T-cell (primary cell): ENCODE data around the gene CILP2. TPM values are rescaled to one million over a fixed set of nuclear protein-coding genes. Genes with fewer than 3 reads are reported as not detected.

ENCODE experiments used
- ATAC-seq, 4 experiments: fragments of 200-7000 bp in 3 of 4; fragments of 150-1000 bp in 1 of 4; cut with Tn5 transposase; replicated peaks in 1 of 4; 1 replicate in 3 of 4; 2 replicates in 1 of 4; pipeline ENCODE4 v1.10.0; 2021; ENCODE audit warnings: moderate library complexity in 3 of 4, mild to moderate bottlenecking in 2 of 4, moderate number of reproducible peaks in 1 of 4
- CTCF ChIA-PET, 2 donors: fragments of 300-600 bp; sonication (Branson Sonifier 250); formaldehyde crosslinking; loops; one replicate each; lab custom pipeline; 2022; ENCODE audit warnings: antibody characterized with exemption in 2 of 2; lab: Charles Lee
- POLR2A ChIA-PET, 2 donors: fragments of 300-600 bp; sonication (Branson Sonifier 250); formaldehyde crosslinking; loops; one replicate each; lab custom pipeline; 2022; ENCODE audit warnings: antibody characterized with exemption in 2 of 2; lab: Charles Lee
- DNase-seq, 35 experiments: peaks; one replicate each; pipeline versions ENCODE4 v3.0.0 to v3.0.0-alpha.2; 2013 to 2023
- H3K27ac ChIP-seq: one replicate; pipeline ENCODE4 v1.5.1; 2013; ENCODE audit warnings: low read length
- H3K27me3 ChIP-seq, 2 experiments: replicated peaks in 1 of 2; 1 replicate in 1 of 2; 2 replicates in 1 of 2; pipeline versions ENCODE4 v1.6.1 to v1.7.0; 2013; ENCODE audit warnings: low read length in 1 of 2, mixed read lengths in 1 of 2; ENCODE audit not compliant: control insufficient read depth in 2 of 2, insufficient read depth in 2 of 2; ENCODE audit errors: extremely low read depth in 1 of 2
- H3K36me3 ChIP-seq, 2 donors: 1 replicate in 1 of 2; 2 replicates in 1 of 2; pipeline versions ENCODE4 v1.6.1 to v1.7.0; 2013; ENCODE audit warnings: low read length in 1 of 2; ENCODE audit not compliant: control insufficient read depth in 2 of 2, insufficient read depth in 1 of 2; ENCODE audit errors: extremely low read depth in 1 of 2
- H3K4me1 ChIP-seq, 2 experiments: 1 replicate in 1 of 2; 2 replicates in 1 of 2; pipeline versions ENCODE4 v1.6.1 to v1.7.0; 2013; ENCODE audit warnings: low read length in 2 of 2, mixed read lengths in 1 of 2; ENCODE audit not compliant: insufficient read depth in 2 of 2, control insufficient read depth in 1 of 2; ENCODE audit errors: extremely low read depth in 1 of 2
- H3K4me3 ChIP-seq, 2 donors: 1 replicate in 1 of 2; 2 replicates in 1 of 2; pipeline versions ENCODE4 v1.5.1 to v1.7.0; 2013; ENCODE audit warnings: mild to moderate bottlenecking in 2 of 2, low read length in 1 of 2, moderate library complexity in 1 of 2; ENCODE audit not compliant: control insufficient read depth in 1 of 2; ENCODE audit errors: extremely low read depth in 1 of 2
- H3K9me3 ChIP-seq: 2 replicates; pipeline ENCODE4 v1.7.0; 2013
- H3K27ac Mint-ChIP-seq, 2 donors: one replicate each; pipeline ENCODE4 v1.8.0; 2020 to 2021; ENCODE audit warnings: mild to moderate bottlenecking in 2 of 2, mixed read lengths in 2 of 2
- H3K27me3 Mint-ChIP-seq, 2 donors: one replicate each; pipeline ENCODE4 v1.8.0; 2021 to 2022; ENCODE audit warnings: mixed read lengths in 2 of 2
- H3K36me3 Mint-ChIP-seq: one replicate; pipeline ENCODE4 v1.8.0; 2021; ENCODE audit warnings: mixed read lengths
- H3K4me1 Mint-ChIP-seq, 3 donors: one replicate each; pipeline ENCODE4 v1.8.0; 2020 to 2022; ENCODE audit warnings: mixed read lengths in 3 of 3, mild to moderate bottlenecking in 1 of 3
- H3K4me3 Mint-ChIP-seq, 3 donors: one replicate each; pipeline ENCODE4 v1.8.0; 2020 to 2022; ENCODE audit warnings: mild to moderate bottlenecking in 3 of 3, mixed read lengths in 3 of 3, moderate library complexity in 3 of 3
- H3K9me3 Mint-ChIP-seq, 3 donors: one replicate each; pipeline ENCODE4 v1.8.0; 2020 to 2022; ENCODE audit warnings: mixed read lengths in 3 of 3
- WGBS: methylation state at CpG from one replicate; pipeline ENCODE4 v1.1.5; 2013; ENCODE audit warnings: missing lambda C conversion rate; ENCODE audit not compliant: insufficient coverage; 5-methylcytosine and 5-hydroxymethylcytosine counted together
- total RNA-seq, 35 experiments: library from RNA in 6 of 35; stranded (reverse) in 6 of 35; fragments of 120-200 nt in 1 of 35; gene quantifications; one replicate each; pipeline versions ENCODE4 v1.2.1 to v1.2.4 and lab custom pipeline; 2013 to 2026

Gene CILP2
- total RNA-seq, 5 donors from 2014 or later (not counting 1 experiment from before 2014, with no cell fraction given): 0.23 to 1.3 (median 0.41) TPM

DNA sequence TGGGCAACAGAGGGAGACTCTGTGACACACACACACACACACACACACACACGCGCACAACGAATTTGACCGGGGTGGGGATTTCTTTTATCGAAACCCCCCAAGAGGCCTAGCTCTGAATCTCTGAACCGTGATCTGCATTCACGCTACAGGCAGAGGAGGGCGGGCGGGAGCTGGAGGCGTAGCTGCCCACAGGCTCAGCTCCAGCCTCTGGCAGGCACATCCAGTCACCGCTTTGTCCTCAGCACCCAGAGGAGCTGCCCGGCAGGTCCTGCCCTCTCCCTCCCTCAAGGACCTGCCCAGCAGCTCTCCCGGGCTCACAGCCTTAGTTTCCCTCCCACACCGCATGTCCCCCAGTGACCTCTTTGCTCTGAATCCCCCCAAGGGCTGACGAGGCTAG lies 20.0 kb downstream of the CILP2 start:
- H3K27me3 Mint-ChIP-seq: no peaks in the 10 kb centered on the region
- no peak overlapping the region for H3K4me3 ChIP-seq
- DNase-seq (no peak), ATAC-seq (no peak)
- peaks cover 19% of the 10 kb centered on the region for H3K36me3 Mint-ChIP-seq
- no peak overlapping the region for H3K27ac Mint-ChIP-seq
- no peak overlapping the region for H3K27ac ChIP-seq
- H3K4me3 Mint-ChIP-seq: no peak overlapping the region
- H3K9me3 Mint-ChIP-seq: no peaks in the 10 kb centered on the region
- peaks cover 0 to 9% of the 10 kb centered on the region in 2 donors for H3K36me3 ChIP-seq
- peaks cover 23 to 27% (median 25%) of the 10 kb centered on the region in 3 donors for H3K4me1 Mint-ChIP-seq
- no peaks in the 10 kb centered on the region for H3K9me3 ChIP-seq
- peaks cover 7 to 24% of the 10 kb centered on the region in 2 experiments for H3K4me1 ChIP-seq
- POLR2A ChIA-PET: no interaction called here
- CTCF ChIA-PET: no interaction called here
- H3K27me3 ChIP-seq: no peaks in the 10 kb centered on the region
- WGBS: 87% methylated on average over 15 of the region's 15 CpGs

- ATAC-seq: no peak
- no peaks in the 10 kb centered on the region for H3K9me3 Mint-ChIP-seq
- H3K36me3 Mint-ChIP-seq: peaks cover 19% of the 10 kb centered on the region
- ChIA-PET POLR2A (no interaction called here), CTCF (no interaction called here)
- H3K4me3 ChIP-seq: no peak overlapping the region
- H3K27ac ChIP-seq: no peak overlapping the region
- no peak overlapping the region for H3K27ac Mint-ChIP-seq
- WGBS: 96% methylated on average over 15 of the region's 16 CpGs
- no peaks in the 10 kb centered on the region for H3K27me3 Mint-ChIP-seq
- peak overlapping the region in 1 of 3 donors; percentile 42 for H3K4me3 Mint-ChIP-seq
- no peaks in the 10 kb centered on the region for H3K9me3 ChIP-seq
- peaks cover 3 to 9% of the 10 kb centered on the region in 2 donors for H3K36me3 ChIP-seq
- peaks cover 7 to 29% of the 10 kb centered on the region in 2 experiments for H3K4me1 ChIP-seq
- no peak for DNase-seq
- peaks cover 25 to 27% (median 26%) of the 10 kb centered on the region in 3 donors for H3K4me1 Mint-ChIP-seq
- no peaks in the 10 kb centered on the region for H3K27me3 ChIP-seq
Measured at GRCh38 chr19:19558636-19559035, 20.6 kb downstream of the CILP2 start.

DNA sequence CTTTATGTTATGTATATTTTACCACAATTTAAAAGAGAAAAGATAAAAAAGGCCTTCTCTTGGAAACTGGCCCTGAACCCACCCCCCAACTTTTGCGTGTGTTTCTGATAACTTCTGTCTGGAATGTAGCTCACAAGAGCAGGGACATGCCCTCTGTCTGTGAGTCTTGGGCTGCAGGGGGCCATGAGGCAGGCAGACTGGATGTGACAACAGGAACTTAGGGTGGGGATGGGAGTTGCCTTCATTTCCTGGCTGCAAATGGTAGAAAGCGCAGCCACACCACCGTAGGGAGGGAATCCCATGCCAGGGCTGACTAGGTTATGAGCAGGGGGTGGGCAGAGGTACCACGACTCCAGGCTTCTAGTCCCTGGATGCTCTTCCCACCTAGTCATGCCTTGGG lies 21.9 kb downstream of the CILP2 start:
- no peaks in the 10 kb centered on the region for H3K27me3 Mint-ChIP-seq
- Histone ChIP-seq H3K4me1 (peaks cover 7 to 20% of the 10 kb centered on the region in 2 experiments), H3K36me3 (peaks cover 3 to 14% of the 10 kb centered on the region in 2 donors), H3K27ac (peak overlapping the region; percentile 23), H3K27me3 (no peaks in the 10 kb centered on the region), H3K9me3 (no peaks in the 10 kb centered on the region), H3K4me3 (no peak overlapping the region)
- ChIA-PET CTCF (interaction anchor here in 1 of 2 donors (0.7 kb wide), 1 partner anchor 44 kb away, joined by 3 read pairs; no protein-coding TSS in a partner anchor), POLR2A (no interaction called here)
- peak overlapping the region; percentile 58 to 63 for H3K27ac Mint-ChIP-seq
- DNase-seq (peak in 2 of 35 experiments; percentile 27), ATAC-seq (peak; percentile 46 to 71 (median 55))
- no peaks in the 10 kb centered on the region for H3K9me3 Mint-ChIP-seq
- H3K36me3 Mint-ChIP-seq: peaks cover 28% of the 10 kb centered on the region
- H3K4me1 Mint-ChIP-seq: peaks cover 21 to 27% (median 23%) of the 10 kb centered on the region in 3 donors
- WGBS: 75% methylated on average over 3 of the region's 4 CpGs
- H3K4me3 Mint-ChIP-seq: peak overlapping the region in 1 of 3 donors; percentile 30

DNA sequence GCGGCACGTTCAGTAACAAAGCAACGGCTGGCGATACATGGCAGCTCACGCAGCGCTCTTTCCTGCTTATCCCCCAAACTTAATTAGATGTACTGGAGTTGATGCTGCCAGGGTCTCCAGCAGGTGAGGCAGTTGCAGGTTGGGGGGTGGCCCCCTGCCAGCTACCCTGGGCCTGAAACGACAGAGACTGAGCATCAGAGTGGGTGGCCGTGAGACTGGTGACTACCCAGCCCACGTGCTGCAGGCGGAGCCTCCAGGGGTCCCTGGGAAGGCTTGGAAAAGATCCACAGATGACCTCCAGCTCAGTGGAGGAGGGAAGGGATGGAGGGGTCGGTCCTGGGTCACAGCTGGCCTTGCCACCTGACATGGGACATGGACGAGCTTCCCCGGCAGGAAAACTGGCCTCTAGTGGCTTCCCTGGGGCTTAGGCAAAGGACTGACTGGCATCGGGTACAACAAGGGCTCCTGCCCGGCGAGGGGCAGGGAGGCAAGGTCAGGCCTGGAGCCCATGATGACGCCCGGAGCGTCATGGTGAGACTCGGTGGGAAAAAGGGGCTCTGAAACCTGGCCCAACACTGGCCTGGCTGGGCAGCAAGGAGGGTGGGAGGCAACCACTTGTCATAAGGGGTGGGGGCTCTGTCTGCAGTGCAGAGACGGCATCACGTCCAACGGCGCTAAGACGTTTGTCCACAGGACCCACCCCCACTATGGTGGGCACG lies 24.0 kb downstream of the CILP2 start:
- Mint-ChIP-seq H3K9me3 (no peaks in the 10 kb centered on the region), H3K36me3 (peaks cover 32% of the 10 kb centered on the region), H3K27ac (peak overlapping the region in 1 of 2 donors; percentile 15), H3K4me1 (peaks cover 21 to 27% (median 23%) of the 10 kb centered on the region in 3 donors), H3K27me3 (no peaks in the 10 kb centered on the region), H3K4me3 (no peak overlapping the region)
- Histone ChIP-seq H3K9me3 (no peaks in the 10 kb centered on the region), H3K27ac (no peak overlapping the region), H3K4me3 (no peak overlapping the region), H3K27me3 (no peaks in the 10 kb centered on the region), H3K36me3 (peaks cover 3 to 20% of the 10 kb centered on the region in 2 donors), H3K4me1 (peaks cover 7 to 19% of the 10 kb centered on the region in 2 experiments)
- ChIA-PET CTCF (no interaction called here), POLR2A (no interaction called here)
- 94% methylated on average over 19 of the region's 26 CpGs for WGBS
- no peak for DNase-seq
- no peak for ATAC-seq

- peak overlapping the region in 1 of 2 donors; percentile 52 for H3K27ac Mint-ChIP-seq
- no peak overlapping the region for H3K4me3 Mint-ChIP-seq
- Histone ChIP-seq H3K27ac (no peak overlapping the region), H3K9me3 (no peaks in the 10 kb centered on the region), H3K4me3 (no peak overlapping the region), H3K36me3 (peaks cover 5 to 27% of the 10 kb centered on the region in 2 donors), H3K27me3 (no peaks in the 10 kb centered on the region), H3K4me1 (peaks cover 7 to 19% of the 10 kb centered on the region in 2 experiments)
- peaks cover 35% of the 10 kb centered on the region for H3K36me3 Mint-ChIP-seq
- no peaks in the 10 kb centered on the region for H3K9me3 Mint-ChIP-seq
- DNase-seq: peak in 30 of 35 experiments; percentile 18 to 62 (median 34)
- H3K4me1 Mint-ChIP-seq: peaks cover 21 to 27% (median 23%) of the 10 kb centered on the region in 3 donors
- H3K27me3 Mint-ChIP-seq: no peaks in the 10 kb centered on the region
- WGBS: 98% methylated on average over 5 of the region's 17 CpGs
- CTCF ChIA-PET: no interaction called here
- peak; percentile 80 to 87 (median 82) for ATAC-seq
- POLR2A ChIA-PET: no interaction called here
Measured at GRCh38 chr19:19562665-19563347, 24.7 kb downstream of the CILP2 start.

DNA sequence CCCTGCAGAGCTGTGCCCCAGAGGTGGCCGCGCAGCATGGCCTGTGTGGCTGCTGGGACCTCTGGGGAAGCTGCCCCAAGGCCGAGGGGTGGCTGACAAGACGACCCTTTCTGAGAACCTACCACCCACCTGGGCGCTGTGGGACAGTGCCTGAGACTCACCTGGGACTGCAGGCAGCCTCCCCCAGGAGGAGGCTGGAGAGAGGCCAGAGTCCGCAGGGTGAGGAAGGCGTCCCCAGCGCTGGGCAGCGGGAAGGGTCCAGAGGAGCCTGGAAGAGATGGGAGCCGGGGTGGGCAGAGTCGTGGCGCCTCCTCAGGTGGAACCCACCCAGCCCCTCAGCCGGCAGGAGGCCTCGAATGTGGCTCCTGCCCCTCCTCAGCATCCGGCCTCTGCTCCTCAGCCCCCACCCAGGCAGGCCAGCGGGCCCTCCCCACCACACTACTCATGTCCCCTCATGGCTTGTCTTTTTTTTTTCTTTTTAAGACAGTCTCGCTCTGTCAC lies 25.3 kb downstream of the CILP2 start:
- Histone ChIP-seq H3K9me3 (no peaks in the 10 kb centered on the region), H3K27me3 (no peaks in the 10 kb centered on the region), H3K4me3 (no peak overlapping the region), H3K27ac (no peak overlapping the region), H3K4me1 (peaks cover 7 to 19% of the 10 kb centered on the region in 2 experiments), H3K36me3 (peaks cover 5 to 29% of the 10 kb centered on the region in 2 donors)
- Mint-ChIP-seq H3K4me3 (no peak overlapping the region), H3K4me1 (peaks cover 21 to 26% (median 23%) of the 10 kb centered on the region in 3 donors), H3K36me3 (peaks cover 36% of the 10 kb centered on the region), H3K9me3 (no peaks in the 10 kb centered on the region), H3K27ac (peak overlapping the region in 1 of 2 donors; percentile 52), H3K27me3 (no peaks in the 10 kb centered on the region)
- CTCF ChIA-PET: no interaction called here
- DNase-seq (no peak), ATAC-seq (peak in 1 of 4 experiments; percentile 12)
- POLR2A ChIA-PET: no interaction called here
- 100% methylated on average over 7 of the region's 17 CpGs for WGBS
